ENCODE data around the gene ABCA13. TPM values are rescaled to one million over a fixed set of nuclear protein-coding genes. Genes with fewer than 3 reads are reported as not detected.
A peak's percentile ranks its signal among the peaks of the same experiment; 100 is the strongest.

Gene ABCA13
- polyA plus RNA-seq, 3 donors = 0.53 to 0.86 (median 0.69) TPM

- no peak for DNase-seq (ENCODE audit: low read depth in 3 of 3, low spot score in 2 of 3)
Measured at GRCh38 chr7:48242846-48243245, 71.6 kb downstream of the ABCA13 start.

- peak in 2 of 3 donors; percentile 8 to 9 for DNase-seq (ENCODE audit: low read depth in 3 of 3, low spot score in 2 of 3)
Measured at GRCh38 chr7:48244864-48245271, 73.6 kb downstream of the ABCA13 start.

- DNase-seq (ENCODE audit: low read depth in 3 of 3, low spot score in 2 of 3) = no peak
Measured at GRCh38 chr7:48245751-48246472, 74.7 kb downstream of the ABCA13 start.

GRCh38 chr7:48249166-48249565 is 77.9 kb downstream of the ABCA13 start:
- DNase-seq (ENCODE audit: low read depth in 3 of 3, low spot score in 2 of 3) = no peak

GRCh38 chr7:48250441-48250951 is 79.2 kb downstream of the ABCA13 start:
- no peak for DNase-seq (ENCODE audit: low read depth in 3 of 3, low spot score in 2 of 3)

- no peak for DNase-seq (ENCODE audit: low read depth in 3 of 3, low spot score in 2 of 3)
Measured at GRCh38 chr7:48251766-48252165, 80.5 kb downstream of the ABCA13 start.

- DNase-seq (ENCODE audit: low read depth in 3 of 3, low spot score in 2 of 3) = no peak
Measured at GRCh38 chr7:48252995-48253394, 81.7 kb downstream of the ABCA13 start.

- no peak for DNase-seq (ENCODE audit: low read depth in 3 of 3, low spot score in 2 of 3)
Measured at GRCh38 chr7:48255046-48255445, 83.8 kb downstream of the ABCA13 start.

- DNase-seq (ENCODE audit: low read depth in 3 of 3, low spot score in 2 of 3) = no peak
Measured at GRCh38 chr7:48259463-48260280, 88.4 kb downstream of the ABCA13 start.

- DNase-seq (ENCODE audit: low read depth in 3 of 3, low spot score in 2 of 3) = no peak
Measured at GRCh38 chr7:48261696-48262095, 90.4 kb downstream of the ABCA13 start.

GRCh38 chr7:48262606-48263310 is 91.5 kb downstream of the ABCA13 start:
- no peak for DNase-seq (ENCODE audit: low read depth in 3 of 3, low spot score in 2 of 3)

- no peak for DNase-seq (ENCODE audit: low read depth in 3 of 3, low spot score in 2 of 3)
Measured at GRCh38 chr7:48263311-48263650, 92.0 kb downstream of the ABCA13 start.

GRCh38 chr7:48269066-48269465 is 97.8 kb downstream of the ABCA13 start:
- DNase-seq (ENCODE audit: low read depth in 3 of 3, low spot score in 2 of 3) = no peak

GRCh38 chr7:48274662-48275061 is 103.4 kb downstream of the ABCA13 start:
- no peak for DNase-seq (ENCODE audit: low read depth in 3 of 3, low spot score in 2 of 3)

- DNase-seq (ENCODE audit: low read depth in 3 of 3, low spot score in 2 of 3) = no peak
Measured at GRCh38 chr7:48279420-48279819, 108.2 kb downstream of the ABCA13 start.

- no peak for DNase-seq (ENCODE audit: low read depth in 3 of 3, low spot score in 2 of 3)
Measured at GRCh38 chr7:48280100-48280499, 108.8 kb downstream of the ABCA13 start.

GRCh38 chr7:48285373-48285772 is 114.1 kb downstream of the ABCA13 start:
- DNase-seq (ENCODE audit: low read depth in 3 of 3, low spot score in 2 of 3) = no peak

GRCh38 chr7:48286836-48287235 is 115.6 kb downstream of the ABCA13 start:
- DNase-seq (ENCODE audit: low read depth in 3 of 3, low spot score in 2 of 3) = no peak

- DNase-seq (ENCODE audit: low read depth in 3 of 3, low spot score in 2 of 3) = no peak
Measured at GRCh38 chr7:48289656-48290055, 118.4 kb downstream of the ABCA13 start.

- DNase-seq (ENCODE audit: low read depth in 3 of 3, low spot score in 2 of 3) = no peak
Measured at GRCh38 chr7:48292949-48293348, 121.7 kb downstream of the ABCA13 start.

- DNase-seq (ENCODE audit: low read depth in 3 of 3, low spot score in 2 of 3) = no peak
Measured at GRCh38 chr7:48295296-48295971, 124.2 kb downstream of the ABCA13 start.

Measured in right renal cortex interstitium (tissue), 3 donors.